ENCODE results near the gene TTC5.

DNA sequence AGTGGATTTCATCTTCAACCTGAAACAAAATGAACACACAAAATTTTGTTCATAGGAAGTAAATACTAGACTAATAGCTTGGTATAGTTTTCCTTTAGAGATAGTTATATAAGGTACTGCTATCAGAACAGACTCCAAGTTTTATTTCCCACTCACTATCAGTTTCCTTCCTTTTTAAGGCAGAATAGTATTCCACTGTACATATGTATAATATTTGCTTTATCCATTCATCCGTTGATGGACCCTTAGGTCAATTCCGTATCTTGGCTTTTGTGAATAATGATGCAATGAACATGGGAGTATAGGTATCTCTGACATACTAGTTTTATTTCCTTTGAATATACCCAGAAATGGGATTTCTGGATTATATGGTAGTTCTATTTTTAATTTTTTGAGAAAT lies 23.6 kb upstream of the TTC5 start:
- no peak for TF ChIP-seq EZH2 (IDR thresholded peaks at IDR 0.05; ENCODE audit: low read length)
- TF ChIP-seq, protein P1, sequence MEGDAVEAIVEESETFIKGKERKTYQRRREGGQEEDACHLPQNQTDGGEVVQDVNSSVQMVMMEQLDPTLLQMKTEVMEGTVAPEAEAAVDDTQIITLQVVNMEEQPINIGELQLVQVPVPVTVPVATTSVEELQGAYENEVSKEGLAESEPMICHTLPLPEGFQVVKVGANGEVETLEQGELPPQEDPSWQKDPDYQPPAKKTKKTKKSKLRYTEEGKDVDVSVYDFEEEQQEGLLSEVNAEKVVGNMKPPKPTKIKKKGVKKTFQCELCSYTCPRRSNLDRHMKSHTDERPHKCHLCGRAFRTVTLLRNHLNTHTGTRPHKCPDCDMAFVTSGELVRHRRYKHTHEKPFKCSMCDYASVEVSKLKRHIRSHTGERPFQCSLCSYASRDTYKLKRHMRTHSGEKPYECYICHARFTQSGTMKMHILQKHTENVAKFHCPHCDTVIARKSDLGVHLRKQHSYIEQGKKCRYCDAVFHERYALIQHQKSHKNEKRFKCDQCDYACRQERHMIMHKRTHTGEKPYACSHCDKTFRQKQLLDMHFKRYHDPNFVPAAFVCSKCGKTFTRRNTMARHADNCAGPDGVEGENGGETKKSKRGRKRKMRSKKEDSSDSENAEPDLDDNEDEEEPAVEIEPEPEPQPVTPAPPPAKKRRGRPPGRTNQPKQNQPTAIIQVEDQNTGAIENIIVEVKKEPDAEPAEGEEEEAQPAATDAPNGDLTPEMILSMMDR (optimal IDR thresholded peaks at IDR 0.05 in 1 of 3, IDR thresholded peaks at IDR 0.05 in 1 of 3, conservative IDR thresholded peaks at IDR 0.05 in 1 of 3; ENCODE audit: extremely low read depth in 1 of 3, insufficient read depth in 2 of 3, low read length in 3 of 3): no peak
